HEK293 (cell line): Measurements from ENCODE around the gene TRIAP1.
A peak's percentile ranks its signal among the peaks of the same experiment; 100 is the strongest.

Experiments
- EGR2 ChIP-seq: fragments of 450-650 bp; formaldehyde crosslinking; IDR thresholded peaks from 2 replicates; pipeline ENCODE4 v1.5.1; 2016; ENCODE audit warnings: low read depth, missing biosample characterization, missing genetic modification characterization
- FEZF1 ChIP-seq: fragments of 450-650 bp; formaldehyde crosslinking; IDR thresholded peaks from 2 replicates; pipeline ENCODE4 v1.5.1; 2016; ENCODE audit warnings: missing biosample characterization, missing genetic modification characterization
- MYNN ChIP-seq: fragments of 450-650 bp; formaldehyde crosslinking; IDR thresholded peaks from 2 replicates; pipeline ENCODE4 v1.5.1; 2016; ENCODE audit warnings: missing biosample characterization, missing genetic modification characterization, borderline replicate concordance
- PRDM4 ChIP-seq: fragments of 450-650 bp; formaldehyde crosslinking; IDR thresholded peaks from 2 replicates; pipeline ENCODE4 v1.5.1; 2017; ENCODE audit warnings: missing biosample characterization, missing genetic modification characterization
- REST ChIP-seq: fragments of 450-650 bp; formaldehyde crosslinking; IDR thresholded peaks from 2 replicates; pipeline ENCODE4 v1.5.1; 2016; ENCODE audit warnings: missing biosample characterization, missing genetic modification characterization
- SP7 ChIP-seq: fragments of 450-650 bp; formaldehyde crosslinking; IDR thresholded peaks from 2 replicates; pipeline ENCODE4 v1.5.1; 2016; ENCODE audit warnings: missing biosample characterization, missing genetic modification characterization
- ZBTB17 ChIP-seq: fragments of 450-650 bp; formaldehyde crosslinking; IDR thresholded peaks from 2 replicates; pipeline ENCODE4 v1.5.1; 2016; ENCODE audit warnings: missing biosample characterization, missing genetic modification characterization
- ZBTB21 ChIP-seq: fragments of 450-650 bp; formaldehyde crosslinking; IDR thresholded peaks from 2 replicates; pipeline ENCODE4 v1.5.1; 2017; ENCODE audit warnings: missing biosample characterization, missing genetic modification characterization
- ZBTB26 ChIP-seq: fragments of 450-650 bp; formaldehyde crosslinking; optimal IDR thresholded peaks from 2 replicates; pipeline ENCODE3; 2016; ENCODE audit warnings: missing biosample characterization, mild to moderate bottlenecking, missing genetic modification characterization
- ZBTB44 ChIP-seq: fragments of 450-650 bp; IDR thresholded peaks from 2 replicates; pipeline ENCODE4 v1.5.1; 2018; ENCODE audit warnings: missing biosample characterization, mild to moderate bottlenecking, missing genetic modification characterization
- ZBTB7A ChIP-seq: fragments of 450-650 bp; formaldehyde crosslinking; IDR thresholded peaks from 2 replicates; pipeline ENCODE4 v1.5.1; 2016; ENCODE audit warnings: low read depth, missing biosample characterization, missing genetic modification characterization
- ZFP37 ChIP-seq: fragments of 450-650 bp; formaldehyde crosslinking; IDR thresholded peaks from 2 replicates; pipeline ENCODE4 v1.5.1; 2016; ENCODE audit warnings: missing biosample characterization, missing genetic modification characterization
- ZFP69B ChIP-seq: fragments of 450-650 bp; formaldehyde crosslinking; IDR thresholded peaks from 2 replicates; pipeline ENCODE4 v1.5.1; 2016; ENCODE audit warnings: missing biosample characterization, missing genetic modification characterization
- ZIC2 ChIP-seq: fragments of 450-650 bp; formaldehyde crosslinking; IDR thresholded peaks from 2 replicates; pipeline ENCODE4 v1.5.1; 2016; ENCODE audit warnings: missing biosample characterization, missing genetic modification characterization
- ZNF26 ChIP-seq: fragments of 450-650 bp; formaldehyde crosslinking; IDR thresholded peaks from 2 replicates; pipeline ENCODE4 v1.5.1; 2016; ENCODE audit warnings: missing biosample characterization, missing genetic modification characterization
- ZNF366 ChIP-seq: fragments of 450-650 bp; formaldehyde crosslinking; conservative IDR thresholded peaks from 2 replicates; pipeline ENCODE4 v1.5.1; 2016; ENCODE audit warnings: missing biosample characterization, missing genetic modification characterization
- ZNF398 ChIP-seq: fragments of 450-650 bp; formaldehyde crosslinking; IDR thresholded peaks from 2 replicates; pipeline ENCODE4 v1.5.1; 2017; ENCODE audit warnings: missing biosample characterization, missing genetic modification characterization
- ZNF488 ChIP-seq: fragments of 450-650 bp; formaldehyde crosslinking; IDR thresholded peaks from 2 replicates; pipeline ENCODE4 v1.5.1; 2016; ENCODE audit warnings: missing biosample characterization, missing genetic modification characterization
- ZNF610 ChIP-seq: fragments of 450-650 bp; formaldehyde crosslinking; IDR thresholded peaks from 2 replicates; pipeline ENCODE4 v1.5.1; 2016; ENCODE audit warnings: missing biosample characterization, missing genetic modification characterization, borderline replicate concordance
- ZNF629 ChIP-seq: fragments of 450-650 bp; formaldehyde crosslinking; IDR thresholded peaks from 2 replicates; pipeline ENCODE4 v1.5.1; 2017; ENCODE audit warnings: missing biosample characterization, missing genetic modification characterization
- ZNF660 ChIP-seq: fragments of 450-650 bp; IDR thresholded peaks from 2 replicates; pipeline ENCODE4 v1.5.1; 2018; ENCODE audit warnings: missing biosample characterization, mild to moderate bottlenecking, missing genetic modification characterization
- ZSCAN5A ChIP-seq: fragments of 450-650 bp; formaldehyde crosslinking; IDR thresholded peaks from 2 replicates; pipeline ENCODE4 v1.5.1; 2016; ENCODE audit warnings: missing biosample characterization, missing genetic modification characterization

The TRIAP1 gene

GRCh38 chr12:120445911-120446843 lies at the start of gene TRIAP1, which contains the start of gene GATC (continued):
- TF ChIP-seq ZBTB44 (tag by site-specific recombination) (peak; percentile 45; the same call in 1 of the 2 replicates), EGR2 (tag by site-specific recombination) (peak; percentile 90), SP7 (tag by site-specific recombination) (peak; percentile 95), ZNF610 (peak; percentile 78; the same call in 1 of the 2 replicates), ZBTB17 (tag by site-specific recombination) (peak; percentile 99), ZBTB21 (tag by site-specific recombination) (peak; percentile 93), ZNF488 (tag by site-specific recombination) (peak; percentile 59; the same call in 1 of the 2 replicates), MYNN (tag by site-specific recombination) (0 out of 2 replicates have a peak, but pooled peaks have one; percentile 61), ZSCAN5A (tag by site-specific recombination) (peak; percentile 63; the same call in 1 of the 2 replicates), ZBTB7A (tag by site-specific recombination) (0 out of 2 replicates have a peak, but pooled peaks have one; percentile 40), REST (tag by site-specific recombination) (peak; percentile 60), PRDM4 (tag by site-specific recombination) (peak; percentile 72), ZBTB26 (tag by site-specific recombination) (peak; percentile 99), ZNF366 (tag by site-specific recombination) (peak; percentile 73), ZIC2 (peak; percentile 93), ZNF629 (tag by site-specific recombination) (peak; percentile 96), ZNF26 (tag by site-specific recombination) (no peak), FEZF1 (tag by site-specific recombination) (peak; percentile 36; the same call in 1 of the 2 replicates), ZNF398 (tag by site-specific recombination) (peak; percentile 22; the same call in 1 of the 2 replicates), ZFP69B (tag by site-specific recombination) (peak; percentile 66; the same call in 1 of the 2 replicates), ZFP37 (tag by site-specific recombination) (peak; percentile 97), ZNF660 (tag by site-specific recombination) (peak; percentile 92)
